ENCODE data around the gene CSNK1G1.

The CSNK1G1 gene

DNA sequence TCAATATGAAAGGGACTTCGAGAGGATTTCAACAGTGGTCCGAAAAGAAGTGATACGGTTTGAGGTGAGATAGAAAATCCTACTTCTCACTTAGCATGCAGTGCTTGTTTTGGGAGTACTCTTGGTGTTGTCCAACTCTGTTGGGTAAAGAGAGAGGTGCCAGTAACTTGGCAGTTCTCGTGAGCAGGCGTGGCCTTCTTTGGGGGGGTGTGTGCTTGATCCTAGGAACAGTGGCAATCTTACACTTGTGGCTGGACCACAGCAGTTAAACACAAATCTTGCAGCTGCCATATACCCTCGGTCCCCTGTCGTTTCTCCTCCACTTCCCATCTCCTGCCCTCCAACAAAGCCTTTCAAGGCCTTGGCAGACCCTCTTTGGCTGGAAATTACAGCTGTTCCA is 219.6 kb downstream of the CSNK1G1 start:
- peaks cover 48% of the 10 kb centered on the region for H3K36me3 ChIP-seq (ENCODE audit: control insufficient read depth, insufficient read depth, low read length)
- H3K27me3 ChIP-seq (replicated peaks; ENCODE audit: control insufficient read depth, insufficient read depth, low read length) = no peaks in the 10 kb centered on the region
- no peak for DNase-seq (ENCODE audit: extremely low read depth, insufficient read length)

DNA sequence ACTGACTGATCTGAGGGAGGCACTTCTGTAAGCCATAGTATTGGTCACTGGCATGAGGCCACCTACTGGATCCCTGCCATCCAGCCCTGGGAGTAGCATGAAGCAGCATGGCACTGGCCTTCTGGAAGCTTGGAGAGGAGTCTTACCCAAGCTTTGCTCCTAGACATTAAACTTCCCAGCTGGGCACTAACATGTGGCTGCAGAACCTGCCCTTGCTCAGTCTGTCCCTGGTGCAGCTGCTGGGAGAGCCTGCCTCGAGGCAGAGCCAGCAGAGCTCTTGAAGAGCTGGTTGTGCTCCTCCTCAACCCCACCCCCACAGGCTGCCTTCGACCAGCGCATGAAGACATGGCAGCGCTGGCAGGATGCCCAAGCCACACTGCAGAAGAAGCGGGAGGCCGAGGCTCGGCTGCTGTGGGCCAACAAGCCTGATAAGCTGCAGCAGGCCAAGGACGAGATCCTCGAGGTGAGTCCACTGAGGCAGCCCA is 221.6 kb downstream of the CSNK1G1 start:
- peaks cover 59% of the 10 kb centered on the region for H3K36me3 ChIP-seq (ENCODE audit: control insufficient read depth, insufficient read depth, low read length)
- H3K27me3 ChIP-seq (replicated peaks; ENCODE audit: control insufficient read depth, insufficient read depth, low read length) = no peaks in the 10 kb centered on the region
- H3K4me3 ChIP-seq (replicated peaks; ENCODE audit: low read depth, low read length) = no peak overlapping the region
- no peak for DNase-seq (ENCODE audit: extremely low read depth, insufficient read length)
- TF ChIP-seq, protein P1, sequence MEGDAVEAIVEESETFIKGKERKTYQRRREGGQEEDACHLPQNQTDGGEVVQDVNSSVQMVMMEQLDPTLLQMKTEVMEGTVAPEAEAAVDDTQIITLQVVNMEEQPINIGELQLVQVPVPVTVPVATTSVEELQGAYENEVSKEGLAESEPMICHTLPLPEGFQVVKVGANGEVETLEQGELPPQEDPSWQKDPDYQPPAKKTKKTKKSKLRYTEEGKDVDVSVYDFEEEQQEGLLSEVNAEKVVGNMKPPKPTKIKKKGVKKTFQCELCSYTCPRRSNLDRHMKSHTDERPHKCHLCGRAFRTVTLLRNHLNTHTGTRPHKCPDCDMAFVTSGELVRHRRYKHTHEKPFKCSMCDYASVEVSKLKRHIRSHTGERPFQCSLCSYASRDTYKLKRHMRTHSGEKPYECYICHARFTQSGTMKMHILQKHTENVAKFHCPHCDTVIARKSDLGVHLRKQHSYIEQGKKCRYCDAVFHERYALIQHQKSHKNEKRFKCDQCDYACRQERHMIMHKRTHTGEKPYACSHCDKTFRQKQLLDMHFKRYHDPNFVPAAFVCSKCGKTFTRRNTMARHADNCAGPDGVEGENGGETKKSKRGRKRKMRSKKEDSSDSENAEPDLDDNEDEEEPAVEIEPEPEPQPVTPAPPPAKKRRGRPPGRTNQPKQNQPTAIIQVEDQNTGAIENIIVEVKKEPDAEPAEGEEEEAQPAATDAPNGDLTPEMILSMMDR (IDR thresholded peaks at IDR 0.05; ENCODE audit: insufficient read depth, low read length, poor library complexity, severe bottlenecking) = no peak

More for the DNA sequence above, 219.6 kb downstream of the CSNK1G1 start:
- no peak overlapping the region for H3K4me3 ChIP-seq (replicated peaks; ENCODE audit: low read depth, low read length)
- TF ChIP-seq, protein P1 (IDR thresholded peaks at IDR 0.05; ENCODE audit: insufficient read depth, low read length, poor library complexity, severe bottlenecking) = no peak

DNA sequence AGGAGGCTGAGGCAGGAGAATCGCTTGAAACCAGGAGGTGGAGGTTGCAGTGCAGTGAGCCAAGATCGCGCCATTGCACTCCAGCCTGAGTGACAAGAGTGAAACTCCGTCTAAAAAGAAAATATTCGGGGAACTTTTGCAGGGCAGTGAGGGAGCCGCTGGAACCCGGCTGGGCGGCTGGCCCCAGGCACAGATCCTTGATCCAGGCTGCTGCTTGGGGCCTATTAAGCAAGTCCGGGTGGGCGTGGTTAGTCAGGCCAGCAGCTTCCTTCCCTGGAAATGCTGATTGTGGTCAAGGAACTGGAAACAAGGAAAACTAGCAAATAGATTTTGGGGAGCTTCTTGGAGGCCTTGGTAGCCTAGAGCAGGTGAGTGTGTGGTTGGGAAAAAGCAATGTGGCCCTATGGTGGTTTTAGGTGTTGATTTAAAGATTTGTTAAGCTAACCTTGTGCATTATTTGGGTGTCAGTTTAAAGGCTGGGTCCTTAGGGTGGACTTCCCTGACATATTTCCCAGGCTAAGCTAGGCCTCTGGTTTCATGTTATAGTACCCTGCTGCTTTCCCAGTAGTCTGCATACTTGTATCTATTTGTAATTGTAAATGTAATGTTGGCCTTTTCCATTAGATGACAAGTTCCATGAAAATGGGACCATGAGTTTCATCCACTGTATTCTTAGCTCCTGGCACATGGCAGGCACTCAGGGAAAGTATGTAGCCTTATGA is 222.2 kb downstream of the CSNK1G1 start:
- DNase-seq (ENCODE audit: extremely low read depth, insufficient read length) = no peak
- peaks cover 59% of the 10 kb centered on the region for H3K36me3 ChIP-seq (ENCODE audit: control insufficient read depth, insufficient read depth, low read length)
- H3K4me3 ChIP-seq (replicated peaks; ENCODE audit: low read depth, low read length) = no peak overlapping the region
- TF ChIP-seq, protein P1 (IDR thresholded peaks at IDR 0.05; ENCODE audit: insufficient read depth, low read length, poor library complexity, severe bottlenecking) = no peak
- H3K27me3 ChIP-seq (replicated peaks; ENCODE audit: control insufficient read depth, insufficient read depth, low read length) = no peaks in the 10 kb centered on the region

DNA sequence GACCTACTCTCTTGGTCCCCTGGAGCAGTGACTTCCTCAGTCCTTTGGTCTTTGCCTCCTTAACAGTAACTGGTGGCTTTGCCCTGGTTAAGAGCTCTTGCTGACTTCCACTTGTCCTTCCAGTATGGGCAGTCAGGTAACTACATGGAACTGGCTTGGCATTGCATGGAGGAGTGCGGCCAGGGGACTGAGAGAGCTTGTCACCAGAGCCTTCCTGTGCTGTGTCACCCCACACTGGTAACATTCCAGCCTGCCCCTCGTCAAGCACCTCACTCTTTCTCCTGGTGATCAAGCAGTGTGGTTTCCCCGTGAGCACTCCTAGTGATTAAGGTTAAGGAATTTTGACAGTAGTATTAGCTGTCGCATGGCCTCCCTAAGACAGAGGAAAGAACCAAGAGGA is 223.8 kb downstream of the CSNK1G1 start:
- TF ChIP-seq, protein P1 (IDR thresholded peaks at IDR 0.05; ENCODE audit: insufficient read depth, low read length, poor library complexity, severe bottlenecking) = no peak
- no peak overlapping the region for H3K4me3 ChIP-seq (replicated peaks; ENCODE audit: low read depth, low read length)
- no peaks in the 10 kb centered on the region for H3K27me3 ChIP-seq (replicated peaks; ENCODE audit: control insufficient read depth, insufficient read depth, low read length)
- H3K36me3 ChIP-seq (ENCODE audit: control insufficient read depth, insufficient read depth, low read length) = peaks cover 56% of the 10 kb centered on the region
- no peak for DNase-seq (ENCODE audit: extremely low read depth, insufficient read length)

DNA sequence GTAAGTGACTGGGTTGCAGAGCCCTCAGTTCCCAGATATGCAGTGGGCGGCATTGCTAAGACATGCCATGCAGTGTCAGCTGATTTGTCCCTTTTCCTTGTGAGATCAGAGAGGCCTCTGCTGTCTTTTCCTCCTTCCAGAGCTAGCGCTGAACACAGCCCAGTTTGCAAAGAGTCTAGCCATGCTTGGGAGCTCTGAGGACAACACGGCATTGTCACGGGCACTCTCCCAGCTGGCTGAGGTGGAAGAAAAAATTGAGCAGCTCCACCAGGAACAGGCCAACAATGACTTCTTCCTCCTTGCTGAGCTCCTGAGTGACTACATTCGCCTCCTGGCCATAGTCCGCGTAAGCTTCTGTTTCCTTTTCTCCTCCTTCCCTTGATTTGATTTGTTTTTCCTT is 224.4 kb downstream of the CSNK1G1 start:
- Histone ChIP-seq H3K4me3 (replicated peaks; ENCODE audit: low read depth, low read length) (no peak overlapping the region), H3K36me3 (ENCODE audit: control insufficient read depth, insufficient read depth, low read length) (peaks cover 51% of the 10 kb centered on the region), H3K27me3 (replicated peaks; ENCODE audit: control insufficient read depth, insufficient read depth, low read length) (no peaks in the 10 kb centered on the region)
- no peak for DNase-seq (ENCODE audit: extremely low read depth, insufficient read length)
- TF ChIP-seq, protein P1 (IDR thresholded peaks at IDR 0.05; ENCODE audit: insufficient read depth, low read length, poor library complexity, severe bottlenecking) = no peak

Data from GM06990 (cell line).